Measurements from ENCODE around the gene CAPN13. TPM values are rescaled to one million over a fixed set of nuclear protein-coding genes. Genes with fewer than 3 reads are reported as not detected.

Gene CAPN13
- total RNA-seq, 1 donor from 2014 or later, result not detected

DNA sequence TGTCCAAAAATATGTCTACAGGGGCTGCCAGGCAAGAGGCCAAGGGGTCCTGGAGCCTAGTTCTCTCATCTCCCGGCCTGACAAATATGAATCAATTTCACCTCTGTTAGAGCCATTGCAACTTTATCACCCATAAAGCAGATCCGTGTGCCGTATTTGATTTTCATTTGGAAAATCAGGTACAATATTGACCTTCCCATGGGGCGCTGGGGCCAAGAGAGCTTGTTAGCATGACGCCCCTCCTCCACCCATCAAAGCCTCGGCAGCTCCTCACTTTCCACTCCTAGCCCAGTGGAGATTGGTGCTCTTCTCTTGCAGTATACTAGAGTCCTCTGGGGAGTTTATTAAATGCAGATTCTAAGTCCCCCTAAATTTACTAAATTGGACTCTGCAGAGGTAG, 96.8 kb downstream of the CAPN13 start:
- no peak for FAIRE-seq
- Histone ChIP-seq H3K9me3 (ENCODE audit: insufficient read depth, low read depth, low read length) (no peaks in the 10 kb centered on the region), H3K27me3 (ENCODE audit: insufficient read depth, low read length) (no peaks in the 10 kb centered on the region), H3K4me2 (ENCODE audit: low read length) (no peak overlapping the region), H3K36me3 (ENCODE audit: insufficient read depth, low read length) (no peaks in the 10 kb centered on the region), H3K9ac (ENCODE audit: low read length) (no peak overlapping the region), H4K20me1 (ENCODE audit: insufficient read depth, low read length) (no peaks in the 10 kb centered on the region), H3K79me2 (ENCODE audit: insufficient read depth, low read length) (no peaks in the 10 kb centered on the region), H2AFZ (ENCODE audit: low read depth, low read length) (no peak overlapping the region), H3K27ac (ENCODE audit: low read depth, low read length) (no peak overlapping the region), H3K4me3 (ENCODE audit: insufficient read depth, low read depth, low read length) (no peak overlapping the region), H3K4me1 (ENCODE audit: insufficient read depth, low read length) (no peaks in the 10 kb centered on the region)
- Mint-ChIP-seq H3K9me3 (ENCODE audit: unreplicated experiment) (no peaks in the 10 kb centered on the region), H3K36me3 (ENCODE audit: low read depth, unreplicated experiment) (no peaks in the 10 kb centered on the region), H3K4me3 (ENCODE audit: unreplicated experiment) (no peak overlapping the region), H3K27me3 (ENCODE audit: low read depth, unreplicated experiment) (peaks cover 5% of the 10 kb centered on the region), H3K27ac (ENCODE audit: unreplicated experiment) (no peak overlapping the region), H3K4me1 (ENCODE audit: low read depth, unreplicated experiment) (no peaks in the 10 kb centered on the region)
- no peak for DNase-seq (ENCODE audit: low read depth)
- TF ChIP-seq EZH2 (IDR thresholded peaks at IDR 0.05; ENCODE audit: insufficient read depth, low read length), result no peak
- TF ChIP-seq, protein P1, sequence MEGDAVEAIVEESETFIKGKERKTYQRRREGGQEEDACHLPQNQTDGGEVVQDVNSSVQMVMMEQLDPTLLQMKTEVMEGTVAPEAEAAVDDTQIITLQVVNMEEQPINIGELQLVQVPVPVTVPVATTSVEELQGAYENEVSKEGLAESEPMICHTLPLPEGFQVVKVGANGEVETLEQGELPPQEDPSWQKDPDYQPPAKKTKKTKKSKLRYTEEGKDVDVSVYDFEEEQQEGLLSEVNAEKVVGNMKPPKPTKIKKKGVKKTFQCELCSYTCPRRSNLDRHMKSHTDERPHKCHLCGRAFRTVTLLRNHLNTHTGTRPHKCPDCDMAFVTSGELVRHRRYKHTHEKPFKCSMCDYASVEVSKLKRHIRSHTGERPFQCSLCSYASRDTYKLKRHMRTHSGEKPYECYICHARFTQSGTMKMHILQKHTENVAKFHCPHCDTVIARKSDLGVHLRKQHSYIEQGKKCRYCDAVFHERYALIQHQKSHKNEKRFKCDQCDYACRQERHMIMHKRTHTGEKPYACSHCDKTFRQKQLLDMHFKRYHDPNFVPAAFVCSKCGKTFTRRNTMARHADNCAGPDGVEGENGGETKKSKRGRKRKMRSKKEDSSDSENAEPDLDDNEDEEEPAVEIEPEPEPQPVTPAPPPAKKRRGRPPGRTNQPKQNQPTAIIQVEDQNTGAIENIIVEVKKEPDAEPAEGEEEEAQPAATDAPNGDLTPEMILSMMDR (IDR thresholded peaks at IDR 0.05; ENCODE audit: insufficient read depth, low read depth, low read length), result no peak

DNA sequence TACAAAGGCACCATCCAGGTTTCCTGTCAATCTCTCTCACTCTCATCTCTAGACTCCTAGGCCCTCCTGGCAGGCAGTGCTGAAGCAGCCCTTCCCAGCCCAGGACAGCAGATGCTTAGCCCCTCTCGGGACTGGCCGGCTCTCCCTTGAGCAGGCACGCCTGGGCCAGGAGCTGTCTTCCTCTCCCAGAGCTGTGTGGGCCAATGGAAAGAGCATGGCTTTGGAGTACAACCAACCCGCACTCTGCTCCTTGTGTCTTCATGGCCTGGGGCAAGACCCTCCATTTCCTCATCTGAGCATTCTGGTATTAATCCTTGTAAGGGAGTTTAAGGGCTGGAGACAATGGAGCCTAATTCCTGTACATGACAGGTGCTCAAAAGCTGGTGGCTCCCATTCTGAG, 97.2 kb downstream of the CAPN13 start:
- Histone ChIP-seq H3K4me3 (ENCODE audit: insufficient read depth, low read depth, low read length) (no peak overlapping the region), H3K4me1 (ENCODE audit: insufficient read depth, low read length) (no peaks in the 10 kb centered on the region), H2AFZ (ENCODE audit: low read depth, low read length) (no peak overlapping the region), H4K20me1 (ENCODE audit: insufficient read depth, low read length) (no peaks in the 10 kb centered on the region), H3K27ac (ENCODE audit: low read depth, low read length) (no peak overlapping the region), H3K27me3 (ENCODE audit: insufficient read depth, low read length) (no peaks in the 10 kb centered on the region), H3K9ac (ENCODE audit: low read length) (no peak overlapping the region), H3K36me3 (ENCODE audit: insufficient read depth, low read length) (no peaks in the 10 kb centered on the region), H3K4me2 (ENCODE audit: low read length) (no peak overlapping the region), H3K79me2 (ENCODE audit: insufficient read depth, low read length) (no peaks in the 10 kb centered on the region), H3K9me3 (ENCODE audit: insufficient read depth, low read depth, low read length) (no peaks in the 10 kb centered on the region)
- no peak for DNase-seq (ENCODE audit: low read depth)
- FAIRE-seq, result no peak
- no peak overlapping the region for H3K27ac Mint-ChIP-seq (ENCODE audit: unreplicated experiment)
- no peak overlapping the region for H3K4me3 Mint-ChIP-seq (ENCODE audit: unreplicated experiment)
- H3K36me3 Mint-ChIP-seq (ENCODE audit: low read depth, unreplicated experiment), result no peaks in the 10 kb centered on the region
- no peak for TF ChIP-seq EZH2 (IDR thresholded peaks at IDR 0.05; ENCODE audit: insufficient read depth, low read length)
- TF ChIP-seq, protein P1 (IDR thresholded peaks at IDR 0.05; ENCODE audit: insufficient read depth, low read depth, low read length), result no peak
- peaks cover 3% of the 10 kb centered on the region for H3K27me3 Mint-ChIP-seq (ENCODE audit: low read depth, unreplicated experiment)
- no peaks in the 10 kb centered on the region for H3K4me1 Mint-ChIP-seq (ENCODE audit: low read depth, unreplicated experiment)
- no peaks in the 10 kb centered on the region for H3K9me3 Mint-ChIP-seq (ENCODE audit: unreplicated experiment)

DNA sequence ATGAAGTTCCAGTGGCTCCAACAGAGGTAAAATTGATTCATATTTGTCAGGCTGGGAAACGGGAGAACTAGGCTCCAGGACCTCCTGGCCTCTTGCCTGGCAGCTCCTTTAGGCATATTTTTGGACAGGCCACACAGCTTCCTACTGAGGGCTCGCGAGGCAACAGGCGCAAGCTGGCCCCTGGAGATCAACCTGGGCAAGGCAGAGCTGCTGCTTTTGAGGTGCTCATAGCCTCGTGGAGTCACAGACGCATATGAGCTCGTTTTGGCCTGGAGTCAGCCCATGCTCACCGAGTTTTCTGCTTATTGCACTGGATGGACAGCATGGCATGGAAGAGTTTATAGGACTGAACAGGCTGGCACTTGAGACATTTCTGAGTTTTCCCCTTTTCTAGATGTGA, 97.7 kb downstream of the CAPN13 start:
- H3K4me3 Mint-ChIP-seq (ENCODE audit: unreplicated experiment), result no peak overlapping the region
- H3K4me1 ChIP-seq (ENCODE audit: insufficient read depth, low read length), result no peaks in the 10 kb centered on the region
- no peaks in the 10 kb centered on the region for H3K9me3 Mint-ChIP-seq (ENCODE audit: unreplicated experiment)
- H3K79me2 ChIP-seq (ENCODE audit: insufficient read depth, low read length), result no peaks in the 10 kb centered on the region
- no peak overlapping the region for H3K9ac ChIP-seq (ENCODE audit: low read length)
- TF ChIP-seq EZH2 (IDR thresholded peaks at IDR 0.05; ENCODE audit: insufficient read depth, low read length), result no peak
- TF ChIP-seq, protein P1 (IDR thresholded peaks at IDR 0.05; ENCODE audit: insufficient read depth, low read depth, low read length), result no peak
- H3K27ac ChIP-seq (ENCODE audit: low read depth, low read length), result no peak overlapping the region
- FAIRE-seq, result no peak
- H3K4me2 ChIP-seq (ENCODE audit: low read length), result no peak overlapping the region
- peaks cover 2% of the 10 kb centered on the region for H3K27me3 Mint-ChIP-seq (ENCODE audit: low read depth, unreplicated experiment)
- H4K20me1 ChIP-seq (ENCODE audit: insufficient read depth, low read length), result no peaks in the 10 kb centered on the region
- no peak overlapping the region for H2AFZ ChIP-seq (ENCODE audit: low read depth, low read length)
- H3K4me1 Mint-ChIP-seq (ENCODE audit: low read depth, unreplicated experiment), result no peaks in the 10 kb centered on the region
- no peaks in the 10 kb centered on the region for H3K9me3 ChIP-seq (ENCODE audit: insufficient read depth, low read depth, low read length)
- no peak for DNase-seq (ENCODE audit: low read depth)
- H3K36me3 Mint-ChIP-seq (ENCODE audit: low read depth, unreplicated experiment), result no peaks in the 10 kb centered on the region
- H3K27ac Mint-ChIP-seq (ENCODE audit: unreplicated experiment), result no peak overlapping the region
- H3K36me3 ChIP-seq (ENCODE audit: insufficient read depth, low read length), result no peaks in the 10 kb centered on the region
- no peak overlapping the region for H3K4me3 ChIP-seq (ENCODE audit: insufficient read depth, low read depth, low read length)
- H3K27me3 ChIP-seq (ENCODE audit: insufficient read depth, low read length), result no peaks in the 10 kb centered on the region
